ENCODE measurements around the gene RIT2.
"Not testable (repeated sequence)": the region's sequence is repeated elsewhere in the genome, so short reads cannot be mapped to it uniquely, and the experiment has no call there.

The RIT2 gene

GRCh38 chr18:42822711-42823110 is 292.8 kb downstream of the RIT2 start:
- no peak for DNase-seq

- DNase-seq: no peak
Measured at GRCh38 chr18:42821492-42821891, 294.0 kb downstream of the RIT2 start.

- DNase-seq: no peak
Measured at GRCh38 chr18:42814618-42815017, 300.9 kb downstream of the RIT2 start.

GRCh38 chr18:42814184-42814583 is 301.3 kb downstream of the RIT2 start:
- DNase-seq: no peak

GRCh38 chr18:42813570-42813969 is 301.9 kb downstream of the RIT2 start:
- DNase-seq: no peak

- DNase-seq: no peak
Measured at GRCh38 chr18:42807887-42808286, 307.6 kb downstream of the RIT2 start.

- DNase-seq: no peak
Measured at GRCh38 chr18:42801706-42802105, 313.8 kb downstream of the RIT2 start.

- DNase-seq: no peak
Measured at GRCh38 chr18:42798606-42799170, 316.8 kb downstream of the RIT2 start.

GRCh38 chr18:42795213-42795789 is 320.2 kb downstream of the RIT2 start:
- DNase-seq: not testable (repeated sequence)

GRCh38 chr18:42792731-42793130 is 322.8 kb downstream of the RIT2 start:
- DNase-seq: no peak

GRCh38 chr18:42784632-42785031 is 330.9 kb downstream of the RIT2 start:
- no peak for DNase-seq

- no peak for DNase-seq
Measured at GRCh38 chr18:42782929-42783328, 332.6 kb downstream of the RIT2 start.

GRCh38 chr18:42781298-42781815 is 334.1 kb downstream of the RIT2 start:
- no peak for DNase-seq

GRCh38 chr18:42780171-42780570 is 335.3 kb downstream of the RIT2 start:
- no peak for DNase-seq

- DNase-seq: no peak
Measured at GRCh38 chr18:42778445-42779042, 336.9 kb downstream of the RIT2 start.

GRCh38 chr18:42778024-42778423 is 337.5 kb downstream of the RIT2 start:
- no peak for DNase-seq

- no peak for DNase-seq
Measured at GRCh38 chr18:42773870-42774269, 341.6 kb downstream of the RIT2 start.

GRCh38 chr18:42771936-42772335 is 343.5 kb downstream of the RIT2 start:
- DNase-seq: no peak

GRCh38 chr18:42765302-42765701 is 350.2 kb downstream of the RIT2 start:
- DNase-seq: no peak

- no peak for DNase-seq
Measured at GRCh38 chr18:42760290-42760689, 355.2 kb downstream of the RIT2 start.

GRCh38 chr18:42758852-42759251 is 356.6 kb downstream of the RIT2 start:
- DNase-seq: no peak

- no peak for DNase-seq
Measured at GRCh38 chr18:42756214-42756613, 359.3 kb downstream of the RIT2 start.

- DNase-seq: no peak
Measured at GRCh38 chr18:42752916-42753315, 362.6 kb downstream of the RIT2 start.

GRCh38 chr18:42746794-42747193 is 368.7 kb downstream of the RIT2 start:
- DNase-seq: no peak

GRCh38 chr18:42745931-42746330 is 369.6 kb downstream of the RIT2 start:
- no peak for DNase-seq
